ENCODE data around the gene RLF. TPM values are rescaled to one million over a fixed set of nuclear protein-coding genes. Genes with fewer than 3 reads are reported as not detected.

The RLF gene
- total RNA-seq, 2 experiments from 2014 or later = 42.7 to 44.8 TPM

DNA sequence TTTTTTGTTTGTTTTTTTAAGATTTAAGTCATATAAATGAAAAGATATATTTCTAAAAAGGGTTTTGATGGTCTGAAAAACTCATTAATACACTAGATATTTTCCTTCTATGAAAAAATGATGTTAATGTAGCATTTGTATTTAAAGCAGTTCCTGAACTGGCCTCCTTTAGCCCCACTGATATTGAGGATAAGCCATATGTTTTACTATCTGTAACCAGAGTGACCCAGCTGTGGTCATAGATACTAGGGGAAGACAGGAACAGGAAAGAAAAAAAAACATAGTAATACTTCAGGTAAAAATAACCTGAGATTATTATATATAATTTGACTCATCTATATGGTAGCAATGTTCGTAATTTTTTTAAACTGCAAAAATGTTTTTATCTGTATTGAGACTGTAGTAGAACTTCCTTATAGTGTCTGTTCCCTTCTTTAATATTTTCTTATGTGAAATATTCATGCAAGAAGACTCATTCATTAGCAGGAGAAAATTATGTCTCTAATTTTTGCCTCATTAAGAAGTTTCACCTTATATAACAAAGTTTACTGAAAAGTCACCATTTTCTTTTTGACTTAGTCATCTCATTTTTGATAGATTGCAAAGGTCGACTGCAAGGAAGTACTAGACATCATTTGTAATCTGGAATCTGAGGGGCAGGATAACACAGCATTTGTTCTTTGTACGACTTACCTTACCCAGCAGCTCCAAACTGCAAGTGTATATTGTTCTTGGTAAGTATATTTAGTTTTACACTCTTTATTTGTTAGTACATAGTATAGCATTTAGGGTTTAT lies 61.0 kb downstream of the RLF start:
- Mint-ChIP-seq H3K27me3 (no peaks in the 10 kb centered on the region), H3K4me1 (ENCODE audit: low read depth) (no peaks in the 10 kb centered on the region), H3K9me3 (no peaks in the 10 kb centered on the region), H3K4me3 (no peak overlapping the region), H3K36me3 (ENCODE audit: low read depth) (peaks cover 46% of the 10 kb centered on the region), H3K27ac (no peak overlapping the region)
- Histone ChIP-seq H3K4me1 (ENCODE audit: insufficient read depth, low read length) (no peaks in the 10 kb centered on the region), H3K4me3 (ENCODE audit: low read length) (no peak overlapping the region), H3K9me3 (ENCODE audit: control insufficient read depth in 1 of 2, insufficient read depth in 1 of 2, low read length in 2 of 2) (no peaks in the 10 kb centered on the region), H3K27ac (ENCODE audit: low read depth in 1 of 2, low read length in 2 of 2) (no peak overlapping the region), H3K27me3 (ENCODE audit: control insufficient read depth in 1 of 2, insufficient read depth in 2 of 2, low read length in 2 of 2) (no peaks in the 10 kb centered on the region), H3K36me3 (ENCODE audit: insufficient read depth, low read length) (peaks cover 17% of the 10 kb centered on the region)
- intact Hi-C loops (cut with DNase I, micrococcal nuclease) = no loop called here
- ChIA-PET POLR2A (no interaction called here), CTCF (interaction anchor here (1.0 kb wide), 1 partner anchor 93 kb away, joined by 3 read pairs; no protein-coding TSS in a partner anchor)
- ATAC-seq (ENCODE audit: poor library complexity) (no peak), DNase-seq (no peak)
- TF ChIP-seq, protein P1, sequence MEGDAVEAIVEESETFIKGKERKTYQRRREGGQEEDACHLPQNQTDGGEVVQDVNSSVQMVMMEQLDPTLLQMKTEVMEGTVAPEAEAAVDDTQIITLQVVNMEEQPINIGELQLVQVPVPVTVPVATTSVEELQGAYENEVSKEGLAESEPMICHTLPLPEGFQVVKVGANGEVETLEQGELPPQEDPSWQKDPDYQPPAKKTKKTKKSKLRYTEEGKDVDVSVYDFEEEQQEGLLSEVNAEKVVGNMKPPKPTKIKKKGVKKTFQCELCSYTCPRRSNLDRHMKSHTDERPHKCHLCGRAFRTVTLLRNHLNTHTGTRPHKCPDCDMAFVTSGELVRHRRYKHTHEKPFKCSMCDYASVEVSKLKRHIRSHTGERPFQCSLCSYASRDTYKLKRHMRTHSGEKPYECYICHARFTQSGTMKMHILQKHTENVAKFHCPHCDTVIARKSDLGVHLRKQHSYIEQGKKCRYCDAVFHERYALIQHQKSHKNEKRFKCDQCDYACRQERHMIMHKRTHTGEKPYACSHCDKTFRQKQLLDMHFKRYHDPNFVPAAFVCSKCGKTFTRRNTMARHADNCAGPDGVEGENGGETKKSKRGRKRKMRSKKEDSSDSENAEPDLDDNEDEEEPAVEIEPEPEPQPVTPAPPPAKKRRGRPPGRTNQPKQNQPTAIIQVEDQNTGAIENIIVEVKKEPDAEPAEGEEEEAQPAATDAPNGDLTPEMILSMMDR (IDR thresholded peaks at IDR 0.05) = no peak

DNA sequence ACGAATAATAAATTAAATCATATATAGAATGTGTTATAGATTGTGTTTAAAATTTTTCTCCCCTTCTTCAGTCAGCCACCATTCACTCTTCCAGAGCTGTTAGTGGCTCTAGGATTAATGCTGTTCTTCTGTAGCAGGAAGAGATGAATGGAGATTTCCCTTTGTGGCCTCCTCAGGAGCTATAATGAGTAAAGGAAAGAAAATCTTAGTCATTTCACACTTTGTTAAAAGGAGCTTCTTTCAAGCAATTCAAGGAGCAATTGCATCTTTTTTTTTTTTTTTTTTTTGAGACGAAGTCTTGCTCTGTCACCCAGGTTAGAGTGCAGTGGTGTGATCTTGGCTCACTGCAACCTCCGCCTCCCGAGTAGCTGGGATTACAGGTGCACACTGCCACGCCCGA lies 62.9 kb downstream of the RLF start:
- intact Hi-C loops (cut with DNase I, micrococcal nuclease) = no loop called here
- POLR2A ChIA-PET = no interaction called here
- no peak overlapping the region for H3K4me3 ChIP-seq (ENCODE audit: low read length)
- H3K27me3 ChIP-seq (ENCODE audit: control insufficient read depth in 1 of 2, insufficient read depth in 2 of 2, low read length in 2 of 2) = no peaks in the 10 kb centered on the region
- H3K9me3 Mint-ChIP-seq = no peaks in the 10 kb centered on the region
- no peak overlapping the region for H3K27ac ChIP-seq (ENCODE audit: low read depth in 1 of 2, low read length in 2 of 2)
- peaks cover 49% of the 10 kb centered on the region for H3K36me3 Mint-ChIP-seq (ENCODE audit: low read depth)
- no peaks in the 10 kb centered on the region for H3K9me3 ChIP-seq (ENCODE audit: control insufficient read depth in 1 of 2, insufficient read depth in 1 of 2, low read length in 2 of 2)
- DNase-seq = no peak
- TF ChIP-seq, protein P1 (IDR thresholded peaks at IDR 0.05) = no peak
- no peak overlapping the region for H3K27ac Mint-ChIP-seq
- ATAC-seq (ENCODE audit: poor library complexity) = no peak
- H3K4me1 ChIP-seq (ENCODE audit: insufficient read depth, low read length) = no peaks in the 10 kb centered on the region
- H3K36me3 ChIP-seq (ENCODE audit: insufficient read depth, low read length) = peaks cover 23% of the 10 kb centered on the region
- no peaks in the 10 kb centered on the region for H3K27me3 Mint-ChIP-seq
- H3K4me1 Mint-ChIP-seq (ENCODE audit: low read depth) = no peaks in the 10 kb centered on the region
- no peak overlapping the region for H3K4me3 Mint-ChIP-seq
- CTCF ChIA-PET = interaction anchor here (0.9 kb wide), 1 partner anchor 22 kb away, joined by 3 read pairs; no protein-coding TSS in a partner anchor

DNA sequence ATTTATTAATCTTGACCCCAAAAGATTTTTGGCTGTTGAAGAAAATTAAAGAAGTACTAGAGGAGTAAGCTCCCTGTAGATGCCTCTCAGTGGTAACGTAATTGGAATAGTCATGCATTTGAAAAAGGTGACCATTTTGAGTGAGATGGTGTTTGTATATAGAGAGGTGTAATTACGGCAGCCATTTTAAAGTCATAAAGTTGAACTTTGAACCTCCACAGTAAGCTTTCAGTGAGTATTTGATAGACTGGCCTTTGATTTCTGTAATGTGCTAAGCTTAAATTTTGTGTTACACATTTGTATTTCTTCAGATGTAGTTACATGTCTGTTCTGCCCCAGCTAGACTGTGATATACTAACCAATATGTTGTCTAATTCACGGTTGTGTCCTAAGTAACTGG lies 65.0 kb downstream of the RLF start:
- ATAC-seq (ENCODE audit: poor library complexity) (no peak), DNase-seq (no peak)
- ChIA-PET POLR2A (no interaction called here), CTCF (interaction anchor here (0.6 to 1.4 kb wide), 2 partner anchors 13 to 112 kb away, joined by 3 to 4 read pairs; no protein-coding TSS in a partner anchor)
- Mint-ChIP-seq H3K27me3 (no peaks in the 10 kb centered on the region), H3K36me3 (ENCODE audit: low read depth) (peaks cover 55% of the 10 kb centered on the region), H3K4me3 (no peak overlapping the region), H3K27ac (no peak overlapping the region), H3K4me1 (ENCODE audit: low read depth) (peaks cover 8% of the 10 kb centered on the region), H3K9me3 (no peaks in the 10 kb centered on the region)
- Histone ChIP-seq H3K4me3 (ENCODE audit: low read length) (no peak overlapping the region), H3K9me3 (ENCODE audit: control insufficient read depth in 1 of 2, insufficient read depth in 1 of 2, low read length in 2 of 2) (no peaks in the 10 kb centered on the region), H3K4me1 (ENCODE audit: insufficient read depth, low read length) (no peaks in the 10 kb centered on the region), H3K36me3 (ENCODE audit: insufficient read depth, low read length) (peaks cover 28% of the 10 kb centered on the region), H3K27me3 (ENCODE audit: control insufficient read depth in 1 of 2, insufficient read depth in 2 of 2, low read length in 2 of 2) (no peaks in the 10 kb centered on the region), H3K27ac (ENCODE audit: low read depth in 1 of 2, low read length in 2 of 2) (no peak overlapping the region)
- intact Hi-C loops (cut with DNase I, micrococcal nuclease) = no loop called here
- TF ChIP-seq, protein P1 (IDR thresholded peaks at IDR 0.05) = no peak

Measured in CD4-positive, alpha-beta T cell (primary cell).